Measurements from ENCODE around the gene CASK.

DNA sequence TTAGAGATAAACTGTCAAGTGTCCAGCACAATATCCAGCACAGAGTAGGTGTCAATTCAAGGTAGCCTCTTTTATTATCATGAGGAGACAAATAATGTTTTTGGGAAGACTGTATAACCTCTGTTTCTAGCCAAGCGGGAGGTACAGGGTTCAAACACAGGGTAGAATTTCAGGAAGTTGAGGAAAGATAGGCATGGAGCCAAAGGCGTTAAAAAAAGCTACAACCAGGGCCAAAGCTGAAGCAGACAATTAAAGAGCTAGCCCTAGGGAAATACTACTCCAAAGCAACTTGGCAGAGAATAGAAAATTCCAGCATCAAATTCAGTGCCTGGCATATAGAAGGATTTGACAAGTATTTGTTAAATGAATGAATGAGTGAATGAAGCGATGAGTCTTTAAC, 40.0 kb upstream of the CASK start:
- TF ChIP-seq, protein P1, sequence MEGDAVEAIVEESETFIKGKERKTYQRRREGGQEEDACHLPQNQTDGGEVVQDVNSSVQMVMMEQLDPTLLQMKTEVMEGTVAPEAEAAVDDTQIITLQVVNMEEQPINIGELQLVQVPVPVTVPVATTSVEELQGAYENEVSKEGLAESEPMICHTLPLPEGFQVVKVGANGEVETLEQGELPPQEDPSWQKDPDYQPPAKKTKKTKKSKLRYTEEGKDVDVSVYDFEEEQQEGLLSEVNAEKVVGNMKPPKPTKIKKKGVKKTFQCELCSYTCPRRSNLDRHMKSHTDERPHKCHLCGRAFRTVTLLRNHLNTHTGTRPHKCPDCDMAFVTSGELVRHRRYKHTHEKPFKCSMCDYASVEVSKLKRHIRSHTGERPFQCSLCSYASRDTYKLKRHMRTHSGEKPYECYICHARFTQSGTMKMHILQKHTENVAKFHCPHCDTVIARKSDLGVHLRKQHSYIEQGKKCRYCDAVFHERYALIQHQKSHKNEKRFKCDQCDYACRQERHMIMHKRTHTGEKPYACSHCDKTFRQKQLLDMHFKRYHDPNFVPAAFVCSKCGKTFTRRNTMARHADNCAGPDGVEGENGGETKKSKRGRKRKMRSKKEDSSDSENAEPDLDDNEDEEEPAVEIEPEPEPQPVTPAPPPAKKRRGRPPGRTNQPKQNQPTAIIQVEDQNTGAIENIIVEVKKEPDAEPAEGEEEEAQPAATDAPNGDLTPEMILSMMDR (IDR thresholded peaks at IDR 0.05): no peak
- no peak for TF ChIP-seq POLR2A (IDR thresholded peaks at IDR 0.05)

Data from right lobe of liver (tissue), 4 donors.